IgD-negative memory B cell (primary cell): ENCODE measurements around the gene IFI27L2. TPM values are rescaled to one million over a fixed set of nuclear protein-coding genes. Genes with fewer than 3 reads are reported as not detected.
A peak's percentile ranks its signal among the peaks of the same experiment; 100 is the strongest.
"Not testable (repeated sequence)": the region's sequence is repeated elsewhere in the genome, so short reads cannot be mapped to it uniquely, and the experiment has no call there.

Experiments
- H3K27ac Mint-ChIP-seq, 3 donors: one replicate each; pipeline ENCODE4 v1.8.0; 2020 to 2022; ENCODE audit warnings: mild to moderate bottlenecking in 3 of 3, mixed read lengths in 3 of 3, moderate library complexity in 1 of 3
- H3K27me3 Mint-ChIP-seq: one replicate; pipeline ENCODE4 v1.8.0; 2021; ENCODE audit warnings: mixed read lengths
- H3K36me3 Mint-ChIP-seq: one replicate; pipeline ENCODE4 v1.8.0; 2020; ENCODE audit warnings: mild to moderate bottlenecking, mixed read lengths
- H3K4me1 Mint-ChIP-seq, 3 donors: one replicate each; pipeline ENCODE4 v1.8.0; 2020 to 2022; ENCODE audit warnings: mixed read lengths in 3 of 3, mild to moderate bottlenecking in 1 of 3
- H3K4me3 Mint-ChIP-seq, 4 donors: one replicate each; pipeline ENCODE4 v1.8.0; 2020 to 2022; ENCODE audit warnings: mild to moderate bottlenecking in 4 of 4, mixed read lengths in 4 of 4, moderate library complexity in 3 of 4
- H3K9me3 Mint-ChIP-seq, 3 donors: one replicate each; pipeline ENCODE4 v1.8.0; 2020 to 2021; ENCODE audit warnings: mixed read lengths in 3 of 3, mild to moderate bottlenecking in 1 of 3
- polyA plus RNA-seq: library from polyadenylated mRNA; unstranded; fragments of 300-500 nt; fragmentation: Illumina TruSeq; gene quantifications from one replicate; pipeline ENCODE4 v1.2.3, GENCODE V29; 2021

IFI27L2 gene
- polyA plus RNA-seq, 1 donor from 2014 or later = 108 TPM

DNA sequence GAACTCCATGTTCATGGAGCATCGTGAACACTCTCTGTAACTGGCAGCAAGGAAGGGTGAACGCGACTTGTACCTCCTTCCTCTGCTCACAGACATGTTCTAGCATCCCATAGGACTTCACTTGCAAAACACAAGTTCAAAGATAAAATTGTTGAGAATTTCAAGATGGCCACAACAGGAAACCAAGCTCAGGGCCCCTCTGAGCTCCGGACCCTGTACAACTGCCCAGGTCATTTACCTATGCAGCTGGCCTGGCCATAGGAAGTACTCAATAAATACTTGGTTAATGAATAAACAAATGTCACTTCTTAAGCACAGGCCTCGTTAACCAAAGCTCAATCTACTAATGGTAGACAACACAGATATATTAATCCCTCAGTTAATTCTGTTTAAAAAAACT is 33.1 kb upstream of the IFI27L2 start:
- Mint-ChIP-seq H3K4me3 (no peak overlapping the region), H3K36me3 (no peaks in the 10 kb centered on the region), H3K9me3 (no peaks in the 10 kb centered on the region), H3K27ac (no peak overlapping the region), H3K4me1 (peaks cover 0 to 2% (median 0%) of the 10 kb centered on the region in 3 donors), H3K27me3 (peaks cover 13% of the 10 kb centered on the region)

GRCh38 chr14:94161981-94162380 is 32.6 kb upstream of the IFI27L2 start:
- Mint-ChIP-seq H3K9me3 (no peaks in the 10 kb centered on the region), H3K27me3 (peaks cover 13% of the 10 kb centered on the region), H3K4me1 (peaks cover 0 to 2% (median 0%) of the 10 kb centered on the region in 3 donors), H3K36me3 (no peaks in the 10 kb centered on the region), H3K27ac (no peak overlapping the region), H3K4me3 (no peak overlapping the region)

DNA sequence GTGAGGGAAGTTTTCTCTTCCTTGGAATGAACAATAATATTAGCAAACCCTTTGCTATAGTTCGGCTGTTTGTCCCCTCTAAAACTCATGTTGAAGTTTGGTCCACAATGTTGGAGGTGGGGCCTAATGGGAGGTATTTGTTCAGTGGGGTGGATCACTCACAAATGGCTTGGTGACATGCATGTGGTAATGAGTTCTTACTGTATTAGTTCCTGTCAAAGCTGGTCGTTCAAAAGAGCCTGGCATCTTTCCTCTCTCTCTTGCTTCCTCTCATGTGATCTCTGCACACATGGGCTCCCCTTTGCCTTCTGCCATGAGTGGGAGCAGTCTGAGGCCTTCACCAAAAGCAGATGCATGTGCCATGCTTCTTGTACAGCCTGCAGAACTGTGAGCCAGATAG is 31.7 kb upstream of the IFI27L2 start:
- Mint-ChIP-seq H3K36me3 (no peaks in the 10 kb centered on the region), H3K4me1 (peaks cover 0 to 2% (median 0%) of the 10 kb centered on the region in 3 donors), H3K27ac (no peak overlapping the region), H3K27me3 (peaks cover 13% of the 10 kb centered on the region), H3K4me3 (no peak overlapping the region), H3K9me3 (peaks cover 0 to 2% (median 0%) of the 10 kb centered on the region in 3 donors)

DNA sequence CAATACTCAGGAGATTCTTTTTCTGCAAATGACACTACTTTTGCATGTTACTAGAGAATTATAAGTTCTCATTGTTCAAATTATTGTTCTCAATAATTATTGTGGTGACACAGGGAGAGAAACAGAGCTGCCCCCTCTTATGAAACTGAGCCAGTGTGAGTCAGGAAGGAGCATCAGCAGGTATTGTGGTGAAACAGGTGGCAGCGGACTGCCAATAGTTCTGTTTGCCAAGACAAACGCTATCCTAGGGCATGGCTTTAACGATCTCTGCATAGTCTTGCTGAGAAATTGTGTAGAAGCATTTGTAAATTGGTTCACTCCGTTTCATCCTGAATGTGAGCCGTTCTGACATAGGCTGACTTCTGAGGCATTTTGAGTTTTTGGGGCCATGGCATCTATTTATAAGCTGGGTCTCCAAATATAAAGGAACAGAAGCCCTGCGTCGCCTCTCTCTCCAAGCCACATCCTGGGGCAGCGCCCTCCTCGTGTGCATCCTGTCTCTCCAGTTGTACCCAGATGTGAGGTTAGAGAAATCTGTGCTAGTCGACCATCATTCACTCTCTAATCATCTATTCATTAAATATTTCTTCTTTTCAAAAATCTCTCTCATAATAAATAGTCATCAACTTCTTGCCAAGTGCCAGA is 29.0 kb upstream of the IFI27L2 start:
- Mint-ChIP-seq H3K4me1 (peaks cover 0 to 2% (median 0%) of the 10 kb centered on the region in 3 donors), H3K36me3 (no peaks in the 10 kb centered on the region), H3K27me3 (peaks cover 9% of the 10 kb centered on the region), H3K27ac (peak overlapping the region in 1 of 3 donors; percentile 8), H3K4me3 (no peak overlapping the region), H3K9me3 (peaks cover 0 to 3% (median 0%) of the 10 kb centered on the region in 3 donors)

GRCh38 chr14:94157197-94157596 is 27.8 kb upstream of the IFI27L2 start:
- Mint-ChIP-seq H3K4me1 (peaks cover 0 to 2% (median 0%) of the 10 kb centered on the region in 3 donors), H3K27me3 (peaks cover 12% of the 10 kb centered on the region), H3K4me3 (no peak overlapping the region), H3K9me3 (peaks cover 0 to 3% (median 0%) of the 10 kb centered on the region in 3 donors), H3K27ac (no peak overlapping the region), H3K36me3 (no peaks in the 10 kb centered on the region)

- H3K4me1 Mint-ChIP-seq, H3K4me3 Mint-ChIP-seq, H3K9me3 Mint-ChIP-seq, H3K27ac Mint-ChIP-seq, H3K36me3 Mint-ChIP-seq: not testable (repeated sequence)
- H3K27me3 Mint-ChIP-seq = peaks cover 22% of the 10 kb centered on the region
These were observed 26.7 kb upstream of the IFI27L2 start for GRCh38 chr14:94156143-94156542.

- H3K4me1 Mint-ChIP-seq = peaks cover 0 to 2% (median 0%) of the 10 kb centered on the region in 3 donors
These were observed 24.4 kb upstream of the IFI27L2 start for GRCh38 chr14:94153750-94154342.

DNA sequence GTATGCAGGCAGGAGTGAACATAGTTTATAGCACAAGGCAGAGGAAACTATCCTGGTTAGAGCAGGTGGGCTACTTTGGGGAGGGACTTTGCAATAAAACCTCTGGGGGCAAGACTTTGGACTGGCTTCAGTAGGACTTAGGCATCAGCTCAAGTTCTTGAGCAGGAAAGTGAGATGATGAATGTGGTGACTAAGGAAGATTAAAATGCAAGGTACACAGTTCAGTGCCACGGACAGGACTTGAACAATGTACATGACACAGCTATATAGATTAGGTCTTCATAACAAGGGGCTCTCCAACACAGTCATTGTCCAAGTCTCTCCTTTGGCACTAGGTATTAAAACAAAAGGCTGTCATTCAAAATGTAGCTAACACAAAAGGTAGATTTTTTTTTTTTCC is 23.3 kb upstream of the IFI27L2 start:
- Mint-ChIP-seq H3K4me1 (no peaks in the 10 kb centered on the region), H3K27ac (peak overlapping the region in 1 of 3 donors; percentile 4), H3K27me3 (peaks cover 25% of the 10 kb centered on the region), H3K36me3 (no peaks in the 10 kb centered on the region), H3K9me3 (peaks cover 0 to 3% (median 0%) of the 10 kb centered on the region in 3 donors), H3K4me3 (peak overlapping the region in 1 of 4 donors; percentile 6)

More at GRCh38 chr14:94153750-94154342, 24.4 kb upstream of the IFI27L2 start:
- Mint-ChIP-seq H3K27me3 (peaks cover 21% of the 10 kb centered on the region), H3K27ac (no peak overlapping the region), H3K4me3 (no peak overlapping the region), H3K36me3 (no peaks in the 10 kb centered on the region), H3K9me3 (peaks cover 0 to 3% (median 0%) of the 10 kb centered on the region in 3 donors)

DNA sequence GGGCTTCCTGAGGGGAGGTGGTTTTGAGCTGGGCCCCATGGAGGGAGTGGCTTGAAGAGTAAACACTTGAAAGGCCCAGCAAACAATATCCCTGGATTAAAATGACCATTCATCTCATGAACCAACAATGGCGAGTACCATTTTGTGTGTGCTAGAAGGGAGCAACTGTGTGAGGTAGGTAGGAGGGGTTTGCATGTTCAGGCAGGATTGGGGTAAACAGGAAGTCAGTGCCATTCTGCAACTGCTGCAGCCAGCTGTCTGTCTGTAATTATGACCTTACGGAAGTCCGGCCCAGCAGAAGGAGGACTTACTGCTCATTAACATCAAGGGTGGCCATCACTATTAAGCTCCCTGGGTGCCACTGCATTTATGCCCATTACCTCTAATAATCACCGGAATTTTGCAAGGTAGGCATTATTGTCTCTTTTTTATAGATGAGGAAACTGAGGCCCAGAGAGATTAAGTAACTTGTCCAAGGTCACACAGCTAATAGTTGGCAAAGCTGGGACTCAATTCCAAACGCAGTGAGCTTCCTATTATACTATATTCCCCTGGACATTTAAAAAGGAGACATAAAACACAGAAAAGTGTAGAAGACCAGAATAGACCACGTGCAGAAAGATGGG is 16.6 kb upstream of the IFI27L2 start:
- Mint-ChIP-seq H3K4me3 (no peak overlapping the region), H3K4me1 (peaks cover 0 to 8% (median 3%) of the 10 kb centered on the region in 3 donors), H3K27ac (no peak overlapping the region), H3K9me3 (no peaks in the 10 kb centered on the region), H3K36me3 (no peaks in the 10 kb centered on the region), H3K27me3 (peaks cover 7% of the 10 kb centered on the region)

- peaks cover 0 to 8% (median 3%) of the 10 kb centered on the region in 3 donors for H3K4me1 Mint-ChIP-seq
- no peaks in the 10 kb centered on the region for H3K9me3 Mint-ChIP-seq
- peaks cover 5% of the 10 kb centered on the region for H3K27me3 Mint-ChIP-seq
- no peak overlapping the region for H3K4me3 Mint-ChIP-seq
- H3K36me3 Mint-ChIP-seq = no peaks in the 10 kb centered on the region
- H3K27ac Mint-ChIP-seq = peak overlapping the region in 1 of 3 donors; percentile 82
These were observed 15.4 kb upstream of the IFI27L2 start for GRCh38 chr14:94144765-94145164.

DNA sequence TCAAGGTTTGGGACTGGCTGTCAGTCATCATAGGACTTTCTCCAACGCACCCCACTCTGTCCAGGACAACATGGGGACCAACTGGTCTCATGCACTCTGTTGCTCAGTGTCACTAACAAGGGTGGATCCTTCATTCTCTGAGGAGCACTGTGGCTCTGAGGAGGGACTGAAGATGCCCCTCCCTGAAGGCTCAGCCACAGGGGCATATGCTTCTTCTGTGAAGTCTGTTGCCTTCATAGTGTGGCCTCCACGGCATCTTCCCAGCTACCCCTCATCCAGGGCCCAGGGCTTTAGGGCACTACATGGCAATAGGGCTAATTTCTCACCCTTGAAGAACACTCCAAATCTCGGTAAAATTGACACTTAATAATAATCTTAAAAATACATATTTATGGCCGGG is 14.3 kb upstream of the IFI27L2 start:
- Mint-ChIP-seq H3K9me3 (no peaks in the 10 kb centered on the region), H3K36me3 (no peaks in the 10 kb centered on the region), H3K27me3 (peaks cover 5% of the 10 kb centered on the region), H3K27ac (no peak overlapping the region), H3K4me3 (no peak overlapping the region), H3K4me1 (peaks cover 0 to 8% (median 3%) of the 10 kb centered on the region in 3 donors)

GRCh38 chr14:94143239-94143638 is 13.8 kb upstream of the IFI27L2 start:
- Mint-ChIP-seq H3K36me3 (no peaks in the 10 kb centered on the region), H3K27me3 (peaks cover 1% of the 10 kb centered on the region), H3K4me3 (no peak overlapping the region), H3K9me3 (no peaks in the 10 kb centered on the region), H3K4me1 (peaks cover 0 to 8% (median 3%) of the 10 kb centered on the region in 3 donors), H3K27ac (no peak overlapping the region)

- Mint-ChIP-seq H3K9me3 (no peaks in the 10 kb centered on the region), H3K36me3 (no peaks in the 10 kb centered on the region), H3K27me3 (no peaks in the 10 kb centered on the region), H3K27ac (no peak overlapping the region), H3K4me3 (no peak overlapping the region), H3K4me1 (peaks cover 0 to 8% (median 3%) of the 10 kb centered on the region in 3 donors)
These were observed 13.4 kb upstream of the IFI27L2 start for GRCh38 chr14:94142836-94143235.

GRCh38 chr14:94142247-94142646 is 12.8 kb upstream of the IFI27L2 start:
- Mint-ChIP-seq H3K4me3 (no peak overlapping the region), H3K27me3 (peaks cover 1% of the 10 kb centered on the region), H3K9me3 (no peaks in the 10 kb centered on the region), H3K4me1 (peaks cover 0 to 7% (median 3%) of the 10 kb centered on the region in 3 donors), H3K27ac (no peak overlapping the region), H3K36me3 (no peaks in the 10 kb centered on the region)

DNA sequence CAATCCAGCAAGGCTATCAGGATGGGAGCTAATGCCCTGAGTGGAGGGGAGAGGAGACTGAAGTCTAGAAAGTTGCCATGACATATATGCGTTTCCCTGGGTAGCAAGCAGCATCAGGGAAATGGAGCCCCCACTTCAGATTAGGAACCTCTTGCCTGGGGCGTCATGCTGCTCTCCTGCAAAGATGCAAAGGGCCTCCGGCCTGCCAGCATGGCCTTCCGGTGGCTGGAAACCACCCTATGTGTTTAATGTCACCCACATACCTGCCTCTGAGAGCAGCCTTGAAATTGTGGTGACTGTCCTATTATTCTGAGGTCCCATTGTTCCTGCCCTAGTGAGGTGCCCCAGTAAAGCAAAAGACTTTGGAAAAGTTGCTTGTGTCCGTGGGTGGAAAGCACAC is 10.0 kb upstream of the IFI27L2 start:
- peaks cover 0 to 11% (median 7%) of the 10 kb centered on the region in 3 donors for H3K9me3 Mint-ChIP-seq
- no peak overlapping the region for H3K27ac Mint-ChIP-seq
- no peak overlapping the region for H3K4me3 Mint-ChIP-seq
- H3K36me3 Mint-ChIP-seq = no peaks in the 10 kb centered on the region
- peaks cover 11% of the 10 kb centered on the region for H3K27me3 Mint-ChIP-seq
- no peaks in the 10 kb centered on the region for H3K4me1 Mint-ChIP-seq
